Kidney tubule cell (primary cell): Measurements from ENCODE around the gene PRDM16.

ENCODE experiments used
- DNase-seq: peaks from one replicate; pipeline ENCODE4 v3.0.0-alpha.2; 2018; ENCODE audit warnings: low spot score

Gene PRDM16

GRCh38 chr1:3453203-3453761 is 384.3 kb downstream of the PRDM16 start:
- peak; percentile 79 for DNase-seq

GRCh38 chr1:3453891-3454810 is 385.1 kb downstream of the PRDM16 start, which contains the start of gene ARHGEF16:
Gene ARHGEF16 (plus strand): TSS chr1:3454665. CDS start chr1:3463085, 8,420 bp downstream.
- DNase-seq, result peak; percentile 87

GRCh38 chr1:3454811-3455618 is 386.0 kb downstream of the PRDM16 start:
- peak; percentile 50 for DNase-seq

- no peak for DNase-seq
Measured at GRCh38 chr1:3455670-3456448, 386.9 kb downstream of the PRDM16 start.

GRCh38 chr1:3456449-3456963 is 387.5 kb downstream of the PRDM16 start:
- no peak for DNase-seq

- DNase-seq, result no peak
Measured at GRCh38 chr1:3456964-3457909, 388.2 kb downstream of the PRDM16 start.

GRCh38 chr1:3457910-3458883 is 389.2 kb downstream of the PRDM16 start:
- DNase-seq, result peak; percentile 19

GRCh38 chr1:3459051-3459908 is 390.3 kb downstream of the PRDM16 start:
- DNase-seq, result peak; percentile 67

- DNase-seq, result peak; percentile 47
Measured at GRCh38 chr1:3459940-3460671, 391.1 kb downstream of the PRDM16 start.

GRCh38 chr1:3460672-3461131 is 391.7 kb downstream of the PRDM16 start:
- DNase-seq, result peak; percentile 71

- no peak for DNase-seq
Measured at GRCh38 chr1:3461238-3461933, 392.4 kb downstream of the PRDM16 start.

GRCh38 chr1:3461934-3462275 is 392.9 kb downstream of the PRDM16 start:
- DNase-seq, result no peak

GRCh38 chr1:3462356-3463012 is 393.5 kb downstream of the PRDM16 start:
- DNase-seq, result no peak

GRCh38 chr1:3463013-3463385 is 394.0 kb downstream of the PRDM16 start:
- no peak for DNase-seq

GRCh38 chr1:3463408-3463863 is 394.4 kb downstream of the PRDM16 start:
- DNase-seq, result no peak
